Measurements from ENCODE around the gene RPL10A.

DNA sequence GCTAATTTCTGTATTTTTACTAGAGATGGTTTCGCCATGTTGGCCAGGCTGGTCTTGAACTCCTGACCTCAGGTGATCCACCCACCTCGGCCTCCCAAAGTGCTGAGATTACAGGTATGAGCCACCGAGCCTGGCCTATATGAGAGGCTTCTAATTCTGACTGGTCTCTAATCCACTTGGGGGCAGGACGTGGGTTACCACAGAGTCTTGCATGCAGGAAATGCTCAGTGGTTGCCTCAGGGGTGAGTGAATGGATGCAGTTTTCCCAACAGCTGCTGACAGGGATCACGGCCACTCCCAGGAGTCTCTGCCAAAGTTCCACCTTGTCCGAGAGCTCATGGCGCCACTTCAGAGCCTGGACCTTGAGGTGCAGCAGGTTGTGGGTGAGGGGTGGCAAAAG, 22.5 kb upstream of the RPL10A start:
- no peak for TF ChIP-seq POLR2A (IDR thresholded peaks at IDR 0.05)
- TF ChIP-seq, protein P1, sequence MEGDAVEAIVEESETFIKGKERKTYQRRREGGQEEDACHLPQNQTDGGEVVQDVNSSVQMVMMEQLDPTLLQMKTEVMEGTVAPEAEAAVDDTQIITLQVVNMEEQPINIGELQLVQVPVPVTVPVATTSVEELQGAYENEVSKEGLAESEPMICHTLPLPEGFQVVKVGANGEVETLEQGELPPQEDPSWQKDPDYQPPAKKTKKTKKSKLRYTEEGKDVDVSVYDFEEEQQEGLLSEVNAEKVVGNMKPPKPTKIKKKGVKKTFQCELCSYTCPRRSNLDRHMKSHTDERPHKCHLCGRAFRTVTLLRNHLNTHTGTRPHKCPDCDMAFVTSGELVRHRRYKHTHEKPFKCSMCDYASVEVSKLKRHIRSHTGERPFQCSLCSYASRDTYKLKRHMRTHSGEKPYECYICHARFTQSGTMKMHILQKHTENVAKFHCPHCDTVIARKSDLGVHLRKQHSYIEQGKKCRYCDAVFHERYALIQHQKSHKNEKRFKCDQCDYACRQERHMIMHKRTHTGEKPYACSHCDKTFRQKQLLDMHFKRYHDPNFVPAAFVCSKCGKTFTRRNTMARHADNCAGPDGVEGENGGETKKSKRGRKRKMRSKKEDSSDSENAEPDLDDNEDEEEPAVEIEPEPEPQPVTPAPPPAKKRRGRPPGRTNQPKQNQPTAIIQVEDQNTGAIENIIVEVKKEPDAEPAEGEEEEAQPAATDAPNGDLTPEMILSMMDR (IDR thresholded peaks at IDR 0.05) = no peak

All from transverse colon (tissue), 3 donors.